Measurements from ENCODE around the gene RHOU.

DNA sequence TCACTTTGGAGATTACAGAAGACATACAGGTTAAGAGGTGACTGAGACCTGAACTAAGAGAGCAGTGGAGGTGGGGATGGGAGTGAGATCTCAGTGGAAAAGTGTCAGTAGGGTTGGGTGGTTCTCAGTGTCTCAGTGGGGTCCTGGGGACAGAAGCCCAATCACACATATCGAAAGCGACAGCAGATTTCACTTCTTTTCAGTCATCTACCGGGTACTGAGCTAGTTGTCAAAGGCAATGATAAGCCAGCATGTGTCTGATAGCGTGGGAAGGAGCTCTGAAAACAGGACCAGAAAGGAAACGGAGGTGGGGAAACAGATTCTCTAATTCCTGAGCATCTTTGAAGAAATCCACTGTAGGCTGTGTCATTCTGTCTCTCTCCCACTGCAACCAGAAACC lies 59.5 kb downstream of the RHOU start:
- TF ChIP-seq TAF1 (IDR thresholded peaks at IDR 0.05; ENCODE audit: borderline replicate concordance, insufficient read depth, low read length): no peak
- TF ChIP-seq, protein P1, sequence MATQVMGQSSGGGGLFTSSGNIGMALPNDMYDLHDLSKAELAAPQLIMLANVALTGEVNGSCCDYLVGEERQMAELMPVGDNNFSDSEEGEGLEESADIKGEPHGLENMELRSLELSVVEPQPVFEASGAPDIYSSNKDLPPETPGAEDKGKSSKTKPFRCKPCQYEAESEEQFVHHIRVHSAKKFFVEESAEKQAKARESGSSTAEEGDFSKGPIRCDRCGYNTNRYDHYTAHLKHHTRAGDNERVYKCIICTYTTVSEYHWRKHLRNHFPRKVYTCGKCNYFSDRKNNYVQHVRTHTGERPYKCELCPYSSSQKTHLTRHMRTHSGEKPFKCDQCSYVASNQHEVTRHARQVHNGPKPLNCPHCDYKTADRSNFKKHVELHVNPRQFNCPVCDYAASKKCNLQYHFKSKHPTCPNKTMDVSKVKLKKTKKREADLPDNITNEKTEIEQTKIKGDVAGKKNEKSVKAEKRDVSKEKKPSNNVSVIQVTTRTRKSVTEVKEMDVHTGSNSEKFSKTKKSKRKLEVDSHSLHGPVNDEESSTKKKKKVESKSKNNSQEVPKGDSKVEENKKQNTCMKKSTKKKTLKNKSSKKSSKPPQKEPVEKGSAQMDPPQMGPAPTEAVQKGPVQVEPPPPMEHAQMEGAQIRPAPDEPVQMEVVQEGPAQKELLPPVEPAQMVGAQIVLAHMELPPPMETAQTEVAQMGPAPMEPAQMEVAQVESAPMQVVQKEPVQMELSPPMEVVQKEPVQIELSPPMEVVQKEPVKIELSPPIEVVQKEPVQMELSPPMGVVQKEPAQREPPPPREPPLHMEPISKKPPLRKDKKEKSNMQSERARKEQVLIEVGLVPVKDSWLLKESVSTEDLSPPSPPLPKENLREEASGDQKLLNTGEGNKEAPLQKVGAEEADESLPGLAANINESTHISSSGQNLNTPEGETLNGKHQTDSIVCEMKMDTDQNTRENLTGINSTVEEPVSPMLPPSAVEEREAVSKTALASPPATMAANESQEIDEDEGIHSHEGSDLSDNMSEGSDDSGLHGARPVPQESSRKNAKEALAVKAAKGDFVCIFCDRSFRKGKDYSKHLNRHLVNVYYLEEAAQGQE (IDR thresholded peaks at IDR 0.05; ENCODE audit: insufficient read depth in 1 of 2, low read depth in 2 of 2, low read length in 2 of 2): no peak
- TF ChIP-seq POLR2AphosphoS5 (IDR thresholded peaks at IDR 0.05; ENCODE audit: low read depth, low read length): no peak
- TF ChIP-seq SIN3A (IDR thresholded peaks at IDR 0.05; ENCODE audit: borderline replicate concordance, insufficient read depth, low read length): no peak
- no peak for TF ChIP-seq FOXP2 (optimal IDR thresholded peaks at IDR 0.05; ENCODE audit: borderline replicate concordance, extremely low read depth, extremely low read length, insufficient read depth)

Measured in PFSK-1 (cell line).